IMR-90 (cell line): ENCODE measurements around the gene PHC1. TPM values are rescaled to one million over a fixed set of nuclear protein-coding genes. Genes with fewer than 3 reads are reported as not detected.
"Not testable (repeated sequence)": the region's sequence is repeated elsewhere in the genome, so short reads cannot be mapped to it uniquely, and the experiment has no call there.

Experiments used
- ATAC-seq: fragments of 200-7000 bp; cut with Tn5 transposase; 2 replicates; pipeline ENCODE4 v1.9.1; 2020; ENCODE audit warnings: low read depth, mild to moderate bottlenecking, moderate library complexity
- BruUV-seq: library from RNA; stranded (reverse); fragments of 400-500 nt; replicated peaks from 2 replicates; lab custom pipeline; 2021; lab: Mats Ljungman, UMichigan
- CTCF ChIA-PET: fragments of 300-600 bp; formaldehyde crosslinking; extraction: SDS; loops from one replicate; lab custom pipeline; 2021; ENCODE audit warnings: antibody characterized with exemption; lab: Yijun Ruan, JAX
- POLR2A ChIA-PET: fragments of 300-600 bp; sonication (Branson Sonifier 250); formaldehyde crosslinking; loops from one replicate; lab custom pipeline; 2022; ENCODE audit warnings: antibody characterized with exemption; ENCODE audit not compliant: unreplicated experiment; lab: Charles Lee
- DNase-seq: peaks from one replicate; pipeline ENCODE4 v3.0.0; 2013
- H2AFZ ChIP-seq: replicated peaks from 2 replicates; pipeline ENCODE3; 2013; ENCODE audit warnings: low read length, mild to moderate bottlenecking; ENCODE audit not compliant: poor library complexity
- H2AK5ac ChIP-seq: 2 replicates; pipeline ENCODE4 v1.6.1; 2013; ENCODE audit warnings: low read depth, low read length, inconsistent platforms
- H2AK9ac ChIP-seq: replicated peaks from 2 replicates; pipeline ENCODE3; 2013; ENCODE audit warnings: mild to moderate bottlenecking, low read depth, low read length, moderate library complexity; ENCODE audit not compliant: poor library complexity
- H2BK120ac ChIP-seq: 2 replicates; pipeline ENCODE4 v1.6.1; 2013; ENCODE audit warnings: low read depth, low read length, inconsistent platforms
- H2BK15ac ChIP-seq: 3 replicates; pipeline ENCODE4 v1.6.1; 2013; ENCODE audit warnings: low read depth, low read length, inconsistent platforms
- H2BK20ac ChIP-seq: 2 replicates; pipeline ENCODE4 v1.6.1; 2013; ENCODE audit warnings: low read depth, mild to moderate bottlenecking, inconsistent platforms, low read length, moderate library complexity
- H2BK5ac ChIP-seq: 2 replicates; pipeline ENCODE4 v1.6.1; 2013; ENCODE audit warnings: mild to moderate bottlenecking, low read depth, low read length, inconsistent platforms; ENCODE audit not compliant: poor library complexity, severe bottlenecking
- H3K14ac ChIP-seq: replicated peaks from 2 replicates; pipeline ENCODE4 v1.6.1; 2013; ENCODE audit warnings: low read depth, low read length, inconsistent platforms
- H3K18ac ChIP-seq: 2 replicates; pipeline ENCODE4 v1.6.1; 2013; ENCODE audit warnings: low read depth, low read length, control low read depth
- H3K23ac ChIP-seq: 2 replicates; pipeline ENCODE4 v1.6.1; 2013; ENCODE audit warnings: low read depth, low read length, inconsistent platforms
- H3K27ac ChIP-seq: 2 replicates; pipeline ENCODE4 v1.5.1; 2013; ENCODE audit warnings: mild to moderate bottlenecking, control low read depth, low read length; ENCODE audit not compliant: insufficient read depth
- H3K27me3 ChIP-seq: 2 replicates; pipeline ENCODE4 v1.6.1; 2013; ENCODE audit warnings: low read length; ENCODE audit not compliant: control insufficient read depth, insufficient read depth
- H3K36me3 ChIP-seq: 2 replicates; pipeline ENCODE4 v1.6.1; 2013; ENCODE audit warnings: low read length, mixed read lengths; ENCODE audit not compliant: control insufficient read depth, insufficient read depth
- H3K4ac ChIP-seq: 2 replicates; pipeline ENCODE4 v1.6.1; 2013; ENCODE audit warnings: low read depth, low read length, inconsistent platforms
- H3K4me1 ChIP-seq: 2 replicates; pipeline ENCODE4 v1.6.1; 2013; ENCODE audit warnings: low read length, mixed read lengths; ENCODE audit not compliant: control insufficient read depth, insufficient read depth
- H3K4me2 ChIP-seq: 2 replicates; pipeline ENCODE4 v1.6.1; 2013; ENCODE audit warnings: low read depth, mild to moderate bottlenecking, control low read depth, low read length, moderate library complexity
- H3K4me3 ChIP-seq: 2 replicates; pipeline ENCODE4 v1.5.1; 2013; ENCODE audit warnings: low read depth, mild to moderate bottlenecking, control low read depth, low read length, moderate library complexity; ENCODE audit not compliant: insufficient read depth
- H3K56ac ChIP-seq: 2 replicates; pipeline ENCODE4 v1.6.1; 2013; ENCODE audit warnings: low read length, inconsistent platforms; ENCODE audit not compliant: insufficient read depth; ENCODE audit errors: extremely low read depth
- H3K79me1 ChIP-seq, 2 experiments: 2 replicates each; pipeline ENCODE4 v1.6.1; 2013; ENCODE audit warnings: low read length in 2 of 2, inconsistent platforms in 1 of 2, low read depth in 1 of 2
- H3K9ac ChIP-seq: 2 replicates; pipeline ENCODE4 v1.6.1; 2013; ENCODE audit warnings: low read depth, low read length, control low read depth
- H3K9me1 ChIP-seq: 2 replicates; pipeline ENCODE4 v1.6.1; 2013; ENCODE audit warnings: low read length, inconsistent platforms; ENCODE audit not compliant: insufficient read depth
- H3K9me3 ChIP-seq: 2 replicates; pipeline ENCODE4 v1.6.1; 2013; ENCODE audit warnings: low read length; ENCODE audit not compliant: control insufficient read depth, insufficient read depth
- H4K20me1 ChIP-seq: 2 replicates; pipeline ENCODE4 v1.6.1; 2013; ENCODE audit warnings: low read length, inconsistent platforms; ENCODE audit not compliant: insufficient read depth
- H4K5ac ChIP-seq: 2 replicates; pipeline ENCODE4 v1.6.1; 2013; ENCODE audit warnings: mild to moderate bottlenecking, low read depth, low read length, control low read depth
- H4K8ac ChIP-seq, 2 experiments: 2 replicates each; pipeline ENCODE4 v1.6.1; 2013; ENCODE audit warnings: low read depth in 2 of 2, low read length in 2 of 2, control low read depth in 1 of 2, inconsistent platforms in 1 of 2
- H4K91ac ChIP-seq: 2 replicates; pipeline ENCODE4 v1.6.1; 2013; ENCODE audit warnings: low read depth, low read length, inconsistent platforms; ENCODE audit not compliant: insufficient read depth
- MAFK ChIP-seq: IDR thresholded peaks from 2 replicates; pipeline ENCODE4 v1.6.1; 2012; ENCODE audit warnings: low read depth, low read length, improper control_type of control experiment
- WGBS, 2 experiments: methylation state at CpG; one replicate each; pipeline versions ENCODE4 v1.1.5 to v1.1.7; 2013; ENCODE audit warnings: missing lambda C conversion rate in 2 of 2; ENCODE audit not compliant: insufficient read length in 1 of 2; ENCODE audit errors: extremely low coverage in 2 of 2; 5-methylcytosine and 5-hydroxymethylcytosine counted together
- dilution Hi-C: fragments of 300-500 bp; cut with HindIII; formaldehyde crosslinking; loops from one replicate; pipeline ENCODE4 v1.14.3; 2018; ENCODE audit warnings: low sequenced_read_pairs; ENCODE audit not compliant: unreplicated experiment
- in situ Hi-C: fragments of 300-500 bp; cut with MboI; formaldehyde crosslinking; loops from 3 replicates; pipeline ENCODE4 v1.14.3; 2019; ENCODE audit warnings: low sequenced_read_pairs, inconsistent platforms, mixed read lengths
- intact Hi-C: fragments of 100-400 bp; cut with micrococcal nuclease; formaldehyde crosslinking; loops from 2 replicates; pipeline ENCODE4 v1.10.0; 2022
- polyA plus RNA-seq, 3 experiments: library from polyadenylated mRNA; depleted of rRNA; stranded (reverse); fragments of >200 nt; gene quantifications; 2 replicates each; pipeline ENCODE4 v1.2.3, GENCODE V29; 2012; ENCODE audit warnings: low replicate concordance in 1 of 3
- total RNA-seq: library from RNA; depleted of rRNA; stranded (reverse); fragments of >200 nt; gene quantifications from 2 replicates; pipeline ENCODE4 v1.2.3, GENCODE V29; 2012

The PHC1 gene
- total and polyA plus RNA-seq, 2 of the 4 experiments (the other 2 are of a cell fraction) = 9.1 to 23.1 TPM

- H2BK20ac ChIP-seq, H4K91ac ChIP-seq, H3K9ac ChIP-seq, ATAC-seq, H2BK15ac ChIP-seq, H4K20me1 ChIP-seq, DNase-seq, in situ Hi-C loops, BruUV-seq, H3K9me1 ChIP-seq, H3K9me3 ChIP-seq, H3K4me2 ChIP-seq, H3K4me3 ChIP-seq, H3K56ac ChIP-seq, H2BK5ac ChIP-seq, H3K14ac ChIP-seq, H3K79me1 ChIP-seq, dilution Hi-C loops, intact Hi-C loops, H2AK9ac ChIP-seq, H2AFZ ChIP-seq, H3K4me1 ChIP-seq, H3K4ac ChIP-seq, H2AK5ac ChIP-seq, H4K8ac ChIP-seq, H3K27me3 ChIP-seq, H3K18ac ChIP-seq, H3K27ac ChIP-seq, H3K23ac ChIP-seq, H4K5ac ChIP-seq, H2BK120ac ChIP-seq: not testable (repeated sequence)
- CTCF ChIA-PET = interaction anchor here (1.0 kb wide), 1 partner anchor 23 kb away, joined by 3 read pairs; the partner anchor contains the start of gene PHC1
- no CpG with 5 or more reads among the region's 5 CpGs for WGBS, 2 experiments
- TF ChIP-seq MAFK = peak; percentile 70
- POLR2A ChIA-PET = interaction anchor here (0.6 kb wide), 1 partner anchor 160 kb away, joined by 3 read pairs; no protein-coding TSS in a partner anchor
- peaks cover 37% of the 10 kb centered on the region for H3K36me3 ChIP-seq
Measured at GRCh38 chr12:8937842-8938442, 23.6 kb downstream of the PHC1 start.
